NCI-H460 (cell line): ENCODE measurements around the gene FAM9C. TPM values are rescaled to one million over a fixed set of nuclear protein-coding genes. Genes with fewer than 3 reads are reported as not detected.

Source experiments
- DNase-seq: peaks from one replicate; pipeline ENCODE4 v3.0.0-alpha.2; 2016; ENCODE audit warnings: low read depth; ENCODE audit errors: extremely low read depth
- total RNA-seq: library from RNA; depleted of rRNA; stranded (reverse); fragments of >200 nt; shearing (Covaris generic); gene quantifications from 2 replicates; pipeline ENCODE4 v1.2.3, GENCODE V29; 2014; rRNA removed

FAM9C gene
- total RNA-seq, 1 experiment from 2014 or later = not detected

GRCh38 chrX:12986886-12987285 lies 57.5 kb downstream of the FAM9C start:
- no peak for DNase-seq

GRCh38 chrX:12986164-12986779 lies 58.1 kb downstream of the FAM9C start:
- no peak for DNase-seq

Other genes with a start within 250 kb of the FAM9C start
- gene TLR7, start 177.5 kb downstream of the FAM9C start, total RNA-seq = not detected in 2 replicates
- gene TLR8, start 138.0 kb downstream of the FAM9C start, total RNA-seq = not detected in 2 replicates
- 1,028 and 1,226 TPM in 2 replicates for gene TMSB4X, start 69.5 kb downstream of the FAM9C start, total RNA-seq